ENCODE measurements around the gene TICAM2. TPM values are rescaled to one million over a fixed set of nuclear protein-coding genes. Genes with fewer than 3 reads are reported as not detected.

Gene TICAM2
- total and polyA plus RNA-seq, 10 of the 15 experiments (the other 5 are each of a cell fraction or from before 2014, with no cell fraction given): 0.14 to 7.0 (median 2.9) TPM

GRCh38 chr5:115544043-115544435 lies 58.2 kb downstream of the TICAM2 start:
- SMC1A ChIA-PET (ENCODE audit: uncharacterized antibody, unreplicated experiment): interaction anchor here (0.6 to 13.9 kb wide), 19 partner anchors 10 to 295 kb away, joined by 3 to 166 read pairs (median 5); no protein-coding TSS in a partner anchor
- BruUV-seq (replicated peaks): no TSS peak
- Histone ChIP-seq H3K4me2 (ENCODE audit: control insufficient read depth, insufficient read depth) (no peak overlapping the region), H3K9ac (ENCODE audit: control insufficient read depth, insufficient read depth, low read length) (peak overlapping the region; percentile 89), H3K4me1 (ENCODE audit: control insufficient read depth, insufficient read depth, low read length) (peaks cover 4% of the 10 kb centered on the region), H3K9me3 (replicated peaks; ENCODE audit: control insufficient read depth, insufficient read depth, low read length) (peaks cover 5% of the 10 kb centered on the region), H3K27me3 (replicated peaks in 1 of 2; ENCODE audit: control insufficient read depth in 2 of 2, insufficient read depth in 2 of 2, low read length in 1 of 2) (no peaks in the 10 kb centered on the region), H3K27ac (ENCODE audit: control insufficient read depth, insufficient read depth) (peak overlapping the region; percentile 88), H2AFZ (ENCODE audit: control insufficient read depth, low read depth, low read length) (peak overlapping the region; percentile 66), H3K79me2 (ENCODE audit: control insufficient read depth, insufficient read depth, low read length) (peaks cover 55% of the 10 kb centered on the region), H4K20me1 (ENCODE audit: control insufficient read depth, insufficient read depth) (no peaks in the 10 kb centered on the region; the same call in 1 of the 2 replicates), H3K36me3 (ENCODE audit: control insufficient read depth in 2 of 2, insufficient read depth in 2 of 2, low read length in 1 of 2) (peaks cover 0 to 5% of the 10 kb centered on the region in 2 experiments; a peak in 2 of 4 replicates), H3K4me3 (peak overlapping the region; percentile 81)
- in situ Hi-C loops (cut with MboI) (no loop called here), intact Hi-C loops (cut with micrococcal nuclease; ENCODE audit: unreplicated experiment) (loop anchor here (2.0 to 10.0 kb wide), 5 partner anchors 31 to 1109 kb away; no protein-coding TSS in a partner anchor)
- DNase-seq (ENCODE audit: low read depth, low spot score): no peak
- CTCF ChIA-PET: interaction anchor here (0.7 to 7.3 kb wide), 9 partner anchors 12 to 233 kb away, joined by 3 to 58 read pairs (median 4); no protein-coding TSS in a partner anchor
- WGBS (ENCODE audit: insufficient coverage, insufficient replicate concordance, low lambda C conversion rate, missing lambda C conversion rate): under 1% methylated on average over 14 of the region's 20 CpGs
- RAD21 ChIA-PET (ENCODE audit: unreplicated experiment): interaction anchor here (0.8 to 6.2 kb wide), 23 partner anchors 10 to 237 kb away, joined by 3 to 66 read pairs (median 5); partner anchors contain the start of genes TICAM2 and TMED7
- TF ChIP-seq MXI1 (IDR thresholded peaks at IDR 0.05; ENCODE audit: low read depth, low read length): 0 out of 2 replicates have a peak, but pooled peaks have one; percentile 1
- no peak for TF ChIP-seq ESRRA (IDR thresholded peaks at IDR 0.05; ENCODE audit: low read length)
- ATAC-seq: peak; percentile 22
- FAIRE-seq: no peak
- POLR2A ChIA-PET: interaction anchor here (0.7 to 3.4 kb wide), 22 partner anchors 8 to 170 kb away, joined by 3 to 11 read pairs (median 4); partner anchors contain the start of gene TICAM2

DNA sequence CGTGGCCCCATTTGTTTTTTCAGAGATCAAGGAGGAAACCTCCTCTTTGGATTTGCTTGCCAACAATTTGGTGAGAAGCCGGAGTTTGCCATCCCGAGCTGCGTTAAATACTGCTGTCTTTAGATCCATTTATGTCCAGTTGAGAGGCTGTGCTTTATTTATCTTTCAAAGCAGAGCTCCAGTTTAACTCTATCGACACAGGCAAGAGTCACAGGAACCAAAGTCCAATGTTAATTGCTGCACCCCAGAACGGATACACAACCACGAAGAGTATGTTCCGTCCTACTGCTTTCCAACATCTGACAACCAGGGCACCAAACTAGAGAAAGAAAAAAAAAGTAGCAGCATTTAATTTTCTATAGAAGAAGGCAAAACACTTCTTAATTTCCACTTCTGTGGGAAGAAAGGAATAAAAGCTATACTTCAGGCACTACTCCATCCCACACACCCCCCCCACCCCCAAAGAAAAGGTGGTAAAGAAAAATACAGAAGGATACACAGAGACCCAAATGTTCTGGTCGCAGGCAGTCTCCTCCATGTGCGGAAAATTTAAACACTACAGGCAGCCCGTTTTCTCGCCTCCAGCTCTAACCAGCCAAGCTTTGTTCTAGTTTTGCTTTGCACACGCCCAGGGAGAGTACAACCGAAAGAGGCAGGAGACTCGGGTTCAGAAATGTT lies 58.8 kb downstream of the TICAM2 start:
- Histone ChIP-seq H3K4me2 (ENCODE audit: control insufficient read depth, insufficient read depth) (peak overlapping the region; percentile 98), H3K27ac (ENCODE audit: control insufficient read depth, insufficient read depth) (peak overlapping the region; percentile 88), H3K9me3 (replicated peaks; ENCODE audit: control insufficient read depth, insufficient read depth, low read length) (peaks cover 5% of the 10 kb centered on the region), H3K9ac (ENCODE audit: control insufficient read depth, insufficient read depth, low read length) (peak overlapping the region; percentile 89), H4K20me1 (ENCODE audit: control insufficient read depth, insufficient read depth) (no peaks in the 10 kb centered on the region; the same call in 1 of the 2 replicates), H3K79me2 (ENCODE audit: control insufficient read depth, insufficient read depth, low read length) (peaks cover 60% of the 10 kb centered on the region), H2AFZ (ENCODE audit: control insufficient read depth, low read depth, low read length) (peak overlapping the region; percentile 66), H3K4me3 (peak overlapping the region; percentile 81), H3K36me3 (ENCODE audit: control insufficient read depth in 2 of 2, insufficient read depth in 2 of 2, low read length in 1 of 2) (peaks cover 0 to 9% of the 10 kb centered on the region in 2 experiments; a peak in 2 of 4 replicates), H3K4me1 (ENCODE audit: control insufficient read depth, insufficient read depth, low read length) (peaks cover 4% of the 10 kb centered on the region), H3K27me3 (replicated peaks in 1 of 2; ENCODE audit: control insufficient read depth in 2 of 2, insufficient read depth in 2 of 2, low read length in 1 of 2) (no peaks in the 10 kb centered on the region)
- no peak for DNase-seq (ENCODE audit: low read depth, low spot score)
- SMC1A ChIA-PET (ENCODE audit: uncharacterized antibody, unreplicated experiment): interaction anchor here (0.6 to 13.9 kb wide), 26 partner anchors 9 to 533 kb away, joined by 3 to 166 read pairs (median 4); no protein-coding TSS in a partner anchor
- RAD21 ChIA-PET (ENCODE audit: unreplicated experiment): interaction anchor here (0.9 to 6.2 kb wide), 21 partner anchors 9 to 237 kb away, joined by 3 to 66 read pairs (median 5); partner anchors contain the start of genes TICAM2 and TMED7
- intact Hi-C loops (cut with micrococcal nuclease; ENCODE audit: unreplicated experiment) (loop anchor here (2.0 to 10.0 kb wide), 6 partner anchors 31 to 1109 kb away; no protein-coding TSS in a partner anchor), in situ Hi-C loops (cut with MboI) (no loop called here)
- POLR2A ChIA-PET: interaction anchor here (0.6 to 3.4 kb wide), 27 partner anchors 8 to 1098 kb away, joined by 3 to 11 read pairs (median 4); partner anchors contain the start of gene TICAM2
- TSS peak; percentile 60 for BruUV-seq (replicated peaks)
- peak; percentile 56 for ATAC-seq
- no peak for FAIRE-seq
- under 1% methylated on average over 15 of the region's 15 CpGs for WGBS (ENCODE audit: insufficient coverage, insufficient replicate concordance, low lambda C conversion rate, missing lambda C conversion rate)
- TF ChIP-seq ZBTB4 (CRISPR knock-in tag; IDR thresholded peaks at IDR 0.05) (no peak), EED (IDR thresholded peaks at IDR 0.05; ENCODE audit: low read depth) (0 out of 2 replicates have a peak, but pooled peaks have one; percentile 9), ZBTB11 (CRISPR knock-in tag; IDR thresholded peaks at IDR 0.05) (0 out of 2 replicates have a peak, but pooled peaks have one; percentile 29)
- CTCF ChIA-PET: interaction anchor here (0.7 to 7.3 kb wide), 11 partner anchors 9 to 233 kb away, joined by 3 to 58 read pairs (median 4); no protein-coding TSS in a partner anchor

Data from GM12878 (cell line).